ENCODE measurements around the gene AFTPH.

- TF ChIP-seq CTCF (IDR thresholded peaks at IDR 0.05) = no peak
- no peak for TF ChIP-seq EZH2phosphoT487 (IDR thresholded peaks at IDR 0.05)
These were observed 39.4 kb downstream of the AFTPH start for GRCh38 chr2:64563436-64563938.
